Mucosa of stomach (tissue), 1 donor: ENCODE data around the gene ENOSF1.

Experiments
- H3K27me3 ChIP-seq: one replicate; pipeline ENCODE4 v1.7.0; 2013; ENCODE audit warnings: mild to moderate bottlenecking, low read length; ENCODE audit not compliant: control insufficient read depth, insufficient read depth
- H3K36me3 ChIP-seq: one replicate; pipeline ENCODE4 v1.7.0; 2013; ENCODE audit warnings: low read length; ENCODE audit not compliant: control insufficient read depth, insufficient read depth
- H3K4me1 ChIP-seq: one replicate; pipeline ENCODE4 v1.7.0; 2013; ENCODE audit warnings: mild to moderate bottlenecking, low read length; ENCODE audit not compliant: control insufficient read depth, insufficient read depth
- H3K4me3 ChIP-seq: one replicate; pipeline ENCODE4 v1.7.0; 2013; ENCODE audit warnings: low read length
- H3K9ac ChIP-seq: one replicate; pipeline ENCODE4 v1.7.0; 2013; ENCODE audit warnings: mild to moderate bottlenecking, low read length, moderate library complexity
- H3K9me3 ChIP-seq: one replicate; pipeline ENCODE4 v1.7.0; 2013; ENCODE audit warnings: mild to moderate bottlenecking, low read length, moderate library complexity; ENCODE audit not compliant: control insufficient read depth
- donor health status: Pancreatic carcinoma.

Gene ENOSF1

DNA sequence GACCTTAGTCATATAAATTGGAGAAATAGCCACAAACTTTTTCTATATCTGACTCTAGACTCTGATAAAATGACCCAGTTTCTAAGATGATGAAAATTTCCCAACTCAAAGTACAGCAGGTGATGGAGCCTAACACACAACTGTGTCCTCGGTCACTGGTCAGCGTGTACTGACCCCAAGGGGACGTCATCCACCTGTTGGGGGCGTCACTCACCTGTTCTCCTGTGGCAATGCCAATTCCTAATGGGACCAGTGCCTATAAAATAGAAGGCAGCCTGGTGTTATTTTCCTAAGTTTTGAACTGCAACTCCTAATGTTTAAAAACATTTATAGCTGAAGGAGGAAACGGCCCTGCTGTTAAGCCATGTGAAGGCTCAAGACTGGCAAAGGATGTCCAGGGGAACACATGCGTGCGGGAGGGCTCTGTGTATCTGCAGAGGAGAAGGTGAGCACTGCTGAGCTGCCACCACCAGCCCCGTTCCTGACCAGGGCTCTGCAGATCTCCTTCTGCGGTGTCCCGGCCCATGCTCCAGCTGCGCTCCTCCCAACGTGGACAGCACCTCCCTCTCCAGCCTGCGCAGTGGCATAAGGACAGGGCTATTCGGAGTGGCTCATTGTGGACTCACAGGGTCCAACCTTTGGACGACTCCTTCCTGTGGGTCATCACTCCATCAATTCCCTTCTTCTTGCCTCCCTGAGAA, 33.8 kb downstream of the ENOSF1 start:
- Histone ChIP-seq H3K36me3 (peaks cover 8% of the 10 kb centered on the region), H3K9me3 (no peaks in the 10 kb centered on the region), H3K4me3 (no peak overlapping the region), H3K9ac (no peak overlapping the region), H3K4me1 (peaks cover 7% of the 10 kb centered on the region), H3K27me3 (no peaks in the 10 kb centered on the region)

DNA sequence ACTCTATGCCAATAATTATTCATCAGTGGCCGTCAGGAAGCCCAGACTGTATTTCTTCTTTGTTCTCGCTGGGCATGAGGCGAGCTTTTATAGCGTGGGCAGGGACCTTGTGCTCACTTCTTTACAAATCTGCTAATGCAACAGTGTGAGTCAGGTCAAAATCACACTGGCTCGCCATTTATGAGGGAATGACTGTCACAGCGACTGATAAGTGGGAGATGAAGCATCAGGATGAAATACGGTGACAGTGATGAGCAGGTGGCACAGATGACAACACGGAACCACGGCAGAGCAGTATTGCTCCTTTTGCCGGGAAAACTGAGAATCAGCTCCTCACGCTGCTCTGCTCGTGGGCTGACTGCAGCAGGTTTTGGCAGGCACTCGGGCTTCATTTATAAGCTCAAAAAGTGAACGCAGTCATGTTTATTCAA, 34.5 kb downstream of the ENOSF1 start:
- H3K36me3 ChIP-seq: peaks cover 8% of the 10 kb centered on the region
- no peaks in the 10 kb centered on the region for H3K27me3 ChIP-seq
- H3K9me3 ChIP-seq: no peaks in the 10 kb centered on the region
- H3K4me1 ChIP-seq: peaks cover under 1% of the 10 kb centered on the region
- H3K4me3 ChIP-seq: no peak overlapping the region
- H3K9ac ChIP-seq: no peak overlapping the region

DNA sequence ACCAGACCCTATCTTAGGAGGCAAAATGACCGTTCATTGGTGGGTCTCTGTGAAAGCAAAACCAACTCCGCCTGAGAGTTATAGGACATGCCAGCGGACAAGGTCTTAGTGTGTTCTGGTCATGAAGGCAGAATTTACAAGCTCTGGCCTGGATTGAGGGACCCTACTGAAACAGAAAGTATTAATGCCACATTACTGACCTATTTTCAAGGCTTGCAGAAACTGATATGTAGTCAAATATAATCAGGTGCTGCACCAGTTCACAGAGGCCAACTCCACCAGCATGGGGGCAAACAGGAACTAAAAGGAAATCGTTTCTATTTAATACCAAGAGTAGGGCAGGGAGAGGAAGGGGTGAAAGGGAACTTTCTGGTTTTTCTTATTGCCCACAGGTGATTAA, 35.3 kb downstream of the ENOSF1 start:
- no peak overlapping the region for H3K9ac ChIP-seq

DNA sequence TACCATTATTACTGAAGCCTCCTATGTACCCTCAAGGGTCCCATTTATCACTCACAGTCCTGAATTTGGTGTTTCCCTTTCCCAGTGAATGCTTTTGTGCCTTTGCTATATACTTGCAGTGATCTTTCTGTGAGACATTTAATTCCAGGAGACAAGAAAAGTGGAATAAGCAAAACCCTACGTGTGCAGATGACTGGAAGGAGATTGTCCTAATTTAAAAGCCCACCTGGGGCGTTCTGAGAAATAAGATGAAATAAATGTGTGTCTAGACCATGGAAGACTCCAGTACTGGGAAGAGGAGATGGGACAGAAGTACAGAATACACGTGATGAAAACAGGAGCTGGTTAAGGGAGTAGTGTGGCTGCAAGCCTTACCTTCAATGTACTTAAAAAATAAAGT, 35.7 kb downstream of the ENOSF1 start:
- Histone ChIP-seq H3K9me3 (no peaks in the 10 kb centered on the region), H3K4me1 (no peaks in the 10 kb centered on the region), H3K27me3 (no peaks in the 10 kb centered on the region), H3K36me3 (peaks cover 3% of the 10 kb centered on the region), H3K4me3 (no peak overlapping the region), H3K9ac (no peak overlapping the region)

More for the DNA sequence above, 35.3 kb downstream of the ENOSF1 start:
- Histone ChIP-seq H3K9me3 (no peaks in the 10 kb centered on the region), H3K4me1 (no peaks in the 10 kb centered on the region), H3K4me3 (no peak overlapping the region), H3K27me3 (no peaks in the 10 kb centered on the region), H3K36me3 (peaks cover 7% of the 10 kb centered on the region)

DNA sequence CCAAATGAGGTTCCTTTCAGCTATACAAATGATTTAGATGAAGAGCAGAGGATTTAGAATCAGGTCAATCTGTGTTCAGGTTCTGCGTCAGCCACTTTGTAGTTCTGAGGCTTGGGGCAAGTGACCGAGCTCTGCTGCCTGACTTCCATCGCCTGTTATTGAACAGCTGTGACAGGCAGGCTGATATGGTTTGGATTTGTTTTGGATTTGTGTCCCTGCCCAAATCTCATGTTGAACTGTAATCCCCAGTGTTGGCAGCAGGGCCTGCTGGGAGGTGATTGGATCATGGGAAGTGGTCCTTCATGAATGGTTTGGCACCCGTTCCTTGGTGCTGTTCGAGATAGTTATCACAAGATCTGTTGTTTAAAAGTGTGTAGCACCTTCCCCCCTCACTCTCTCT, 36.4 kb downstream of the ENOSF1 start:
- Histone ChIP-seq H3K4me1 (no peaks in the 10 kb centered on the region), H3K9ac (no peak overlapping the region), H3K9me3 (no peaks in the 10 kb centered on the region), H3K36me3 (no peaks in the 10 kb centered on the region), H3K4me3 (no peak overlapping the region), H3K27me3 (no peaks in the 10 kb centered on the region)

DNA sequence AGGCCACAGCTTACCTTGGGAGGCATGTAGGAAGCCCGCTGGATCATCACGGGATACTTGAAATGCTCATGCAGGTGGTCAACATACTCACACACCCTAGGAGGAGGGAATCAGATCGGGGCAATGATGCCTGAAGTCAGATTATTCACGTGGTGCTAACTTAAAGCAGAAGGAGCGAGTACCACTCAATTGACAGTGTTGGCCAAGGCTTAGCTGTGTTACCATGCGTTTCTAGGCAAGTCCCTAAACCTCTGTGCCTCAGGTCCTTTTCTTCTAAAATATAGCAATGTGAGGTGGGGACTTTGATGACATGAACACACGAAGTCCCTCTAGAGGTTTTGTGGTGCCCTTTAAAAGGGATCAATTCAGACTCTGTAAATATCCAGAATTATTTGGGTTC, 37.1 kb downstream of the ENOSF1 start:
- no peak overlapping the region for H3K9ac ChIP-seq
- no peaks in the 10 kb centered on the region for H3K27me3 ChIP-seq
- no peak overlapping the region for H3K4me3 ChIP-seq
- no peaks in the 10 kb centered on the region for H3K36me3 ChIP-seq
- H3K9me3 ChIP-seq: no peaks in the 10 kb centered on the region
- H3K4me1 ChIP-seq: no peaks in the 10 kb centered on the region

DNA sequence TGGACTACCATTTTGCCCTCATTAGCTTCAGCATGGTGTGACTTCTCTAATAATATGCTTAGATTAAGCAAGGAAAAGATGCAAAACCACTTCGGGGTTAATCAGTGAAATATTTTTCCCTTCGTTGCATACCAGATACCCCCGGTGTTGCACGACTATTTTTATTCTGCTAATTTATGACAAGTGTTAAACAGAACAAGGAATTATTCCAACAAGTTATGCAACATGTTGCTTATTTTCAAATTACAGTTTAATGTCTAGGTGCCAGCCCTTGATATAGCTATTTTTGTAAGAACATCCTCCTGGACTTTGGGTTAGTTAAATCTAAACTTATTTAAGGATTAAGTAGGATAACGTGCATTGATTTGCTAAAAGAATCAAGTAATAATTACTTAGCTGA, 38.7 kb downstream of the ENOSF1 start:
- H3K4me1 ChIP-seq: no peaks in the 10 kb centered on the region
- H3K4me3 ChIP-seq: no peak overlapping the region
- H3K36me3 ChIP-seq: no peaks in the 10 kb centered on the region

DNA sequence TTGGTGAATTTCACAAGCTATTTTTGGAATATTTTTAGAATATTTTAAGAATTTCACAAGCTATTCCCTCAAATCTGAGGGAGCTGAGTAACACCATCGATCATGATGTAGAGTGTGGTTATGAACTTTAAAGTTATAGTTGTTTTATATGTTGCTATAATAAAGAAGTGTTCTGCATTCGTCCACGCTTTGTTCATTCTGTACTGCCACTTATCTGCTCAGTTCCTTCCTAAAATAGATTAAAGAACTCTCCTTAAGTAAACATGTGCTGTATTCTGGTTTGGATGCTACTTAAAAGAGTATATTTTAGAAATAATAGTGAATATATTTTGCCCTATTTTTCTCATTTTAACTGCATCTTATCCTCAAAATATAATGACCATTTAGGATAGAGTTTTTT, 39.1 kb downstream of the ENOSF1 start:
- H3K4me1 ChIP-seq: no peaks in the 10 kb centered on the region
- no peaks in the 10 kb centered on the region for H3K27me3 ChIP-seq
- no peaks in the 10 kb centered on the region for H3K36me3 ChIP-seq

More for the DNA sequence above, 38.7 kb downstream of the ENOSF1 start:
- H3K9ac ChIP-seq: no peak overlapping the region
- H3K9me3 ChIP-seq: no peaks in the 10 kb centered on the region
- no peaks in the 10 kb centered on the region for H3K27me3 ChIP-seq

DNA sequence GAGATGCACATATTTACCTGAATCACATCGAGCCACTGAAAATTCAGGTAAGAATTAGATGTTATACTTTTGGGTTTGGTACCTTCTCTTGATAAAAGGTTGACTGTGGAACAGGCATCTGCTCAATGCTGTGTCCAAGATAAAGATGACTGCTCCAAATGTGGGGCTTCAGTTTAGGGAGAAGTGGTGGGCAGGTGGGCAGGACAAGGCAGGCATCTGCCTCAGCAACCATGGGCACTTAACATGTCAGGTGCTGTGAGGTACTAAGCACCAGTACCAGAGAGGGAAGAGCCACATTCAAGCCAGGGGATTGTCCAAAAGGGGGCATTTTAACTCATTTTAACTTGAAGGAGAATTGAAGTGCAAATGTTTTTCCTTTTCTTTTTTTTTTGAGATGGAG, 41.0 kb downstream of the ENOSF1 start:
- no peaks in the 10 kb centered on the region for H3K27me3 ChIP-seq
- H3K4me3 ChIP-seq: no peak overlapping the region
- no peaks in the 10 kb centered on the region for H3K9me3 ChIP-seq
- H3K36me3 ChIP-seq: no peaks in the 10 kb centered on the region
- H3K4me1 ChIP-seq: no peaks in the 10 kb centered on the region
- no peak overlapping the region for H3K9ac ChIP-seq

More for the DNA sequence above, 39.1 kb downstream of the ENOSF1 start:
- no peak overlapping the region for H3K4me3 ChIP-seq
- H3K9ac ChIP-seq: no peak overlapping the region
- H3K9me3 ChIP-seq: no peaks in the 10 kb centered on the region

DNA sequence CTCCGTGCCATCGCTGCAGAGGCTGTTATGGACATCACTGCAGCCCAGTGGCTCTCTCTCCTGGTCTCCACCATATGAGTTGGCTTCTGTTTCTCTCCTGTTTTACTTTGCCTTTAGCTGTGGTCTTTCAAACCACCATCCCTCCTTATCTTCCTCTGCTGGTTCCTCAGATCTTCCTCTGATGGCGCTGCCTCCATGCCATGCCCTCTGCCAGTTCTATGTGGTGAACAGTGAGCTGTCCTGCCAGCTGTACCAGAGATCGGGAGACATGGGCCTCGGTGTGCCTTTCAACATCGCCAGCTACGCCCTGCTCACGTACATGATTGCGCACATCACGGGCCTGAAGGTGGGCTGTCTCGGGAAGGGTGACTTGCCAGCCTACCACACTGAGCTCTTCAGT, 41.9 kb downstream of the ENOSF1 start:
- Histone ChIP-seq H3K4me1 (no peaks in the 10 kb centered on the region), H3K27me3 (no peaks in the 10 kb centered on the region), H3K36me3 (no peaks in the 10 kb centered on the region), H3K9me3 (no peaks in the 10 kb centered on the region), H3K4me3 (no peak overlapping the region), H3K9ac (no peak overlapping the region)

DNA sequence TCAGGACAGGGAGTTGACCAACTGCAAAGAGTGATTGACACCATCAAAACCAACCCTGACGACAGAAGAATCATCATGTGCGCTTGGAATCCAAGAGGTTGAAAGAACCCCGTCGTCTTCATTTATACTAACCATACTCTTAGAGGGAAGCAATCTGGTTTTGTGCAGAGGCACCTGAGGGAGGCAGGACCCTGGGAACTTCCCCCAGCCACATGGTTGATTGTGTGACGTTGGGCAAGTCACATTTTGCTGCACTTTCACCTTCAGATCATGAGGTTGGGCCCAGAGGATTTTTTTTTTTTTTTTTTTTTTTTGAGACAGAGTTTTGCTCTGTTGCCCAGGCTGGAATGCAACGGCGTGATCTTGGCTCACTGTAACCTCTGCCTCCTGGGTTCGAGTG, 43.4 kb downstream of the ENOSF1 start:
- Histone ChIP-seq H3K9ac (no peak overlapping the region), H3K27me3 (no peaks in the 10 kb centered on the region), H3K36me3 (no peaks in the 10 kb centered on the region), H3K4me1 (no peaks in the 10 kb centered on the region), H3K4me3 (no peak overlapping the region), H3K9me3 (no peaks in the 10 kb centered on the region)

DNA sequence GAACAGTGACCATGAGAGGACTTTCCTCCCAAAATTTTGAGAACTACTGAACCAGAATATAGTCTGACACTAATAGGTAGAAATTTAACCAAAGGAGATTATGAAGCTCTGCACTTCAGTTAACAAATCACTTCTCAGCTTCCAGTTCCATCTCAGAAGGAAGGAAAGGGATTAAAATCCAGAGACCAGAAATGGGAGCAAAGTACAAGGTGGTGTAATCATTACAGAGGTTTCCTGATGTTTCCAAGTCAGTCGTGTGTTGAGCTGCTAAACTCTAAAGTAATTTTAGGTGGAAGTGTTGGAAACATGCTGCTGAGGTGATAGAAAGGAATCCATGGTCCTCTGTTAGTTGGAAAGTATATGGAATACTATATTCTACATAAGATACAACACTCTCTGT, 44.2 kb downstream of the ENOSF1 start:
- Histone ChIP-seq H3K9ac (no peak overlapping the region), H3K27me3 (no peaks in the 10 kb centered on the region), H3K36me3 (no peaks in the 10 kb centered on the region), H3K4me1 (no peaks in the 10 kb centered on the region), H3K4me3 (no peak overlapping the region), H3K9me3 (no peaks in the 10 kb centered on the region)

DNA sequence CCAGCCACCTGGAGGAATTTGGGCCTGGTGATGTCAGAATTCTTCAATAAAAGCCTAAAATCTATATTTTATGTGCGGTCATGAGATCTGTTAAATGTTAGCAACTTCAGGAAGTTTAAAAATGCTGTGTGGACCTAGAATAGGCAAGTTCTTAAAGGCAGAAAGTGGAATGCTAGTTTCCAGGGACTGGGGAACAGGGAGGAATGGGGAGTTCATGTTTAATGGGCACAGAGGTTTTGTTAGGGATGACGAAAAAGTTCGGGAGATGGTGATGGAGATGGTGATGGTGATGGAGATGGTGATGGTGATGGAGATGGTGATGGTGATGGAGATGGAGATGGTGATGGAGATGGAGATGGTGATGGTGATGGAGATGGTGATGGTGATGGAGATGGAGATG, 45.8 kb downstream of the ENOSF1 start:
- Histone ChIP-seq H3K27me3 (no peaks in the 10 kb centered on the region), H3K9me3 (no peaks in the 10 kb centered on the region), H3K36me3 (no peaks in the 10 kb centered on the region), H3K4me1 (no peaks in the 10 kb centered on the region), H3K4me3 (no peak overlapping the region), H3K9ac (no peak overlapping the region)
